NCI-H446 treated with DMSO at 0.1 percent for 48 hours (cell line): Measurements from ENCODE around the gene SIAH2.

ENCODE experiments used
- DNase-seq: peaks from one replicate; lab custom pipeline; 2025; lab: John Stamatoyannopoulos, UW

The SIAH2 gene

DNA sequence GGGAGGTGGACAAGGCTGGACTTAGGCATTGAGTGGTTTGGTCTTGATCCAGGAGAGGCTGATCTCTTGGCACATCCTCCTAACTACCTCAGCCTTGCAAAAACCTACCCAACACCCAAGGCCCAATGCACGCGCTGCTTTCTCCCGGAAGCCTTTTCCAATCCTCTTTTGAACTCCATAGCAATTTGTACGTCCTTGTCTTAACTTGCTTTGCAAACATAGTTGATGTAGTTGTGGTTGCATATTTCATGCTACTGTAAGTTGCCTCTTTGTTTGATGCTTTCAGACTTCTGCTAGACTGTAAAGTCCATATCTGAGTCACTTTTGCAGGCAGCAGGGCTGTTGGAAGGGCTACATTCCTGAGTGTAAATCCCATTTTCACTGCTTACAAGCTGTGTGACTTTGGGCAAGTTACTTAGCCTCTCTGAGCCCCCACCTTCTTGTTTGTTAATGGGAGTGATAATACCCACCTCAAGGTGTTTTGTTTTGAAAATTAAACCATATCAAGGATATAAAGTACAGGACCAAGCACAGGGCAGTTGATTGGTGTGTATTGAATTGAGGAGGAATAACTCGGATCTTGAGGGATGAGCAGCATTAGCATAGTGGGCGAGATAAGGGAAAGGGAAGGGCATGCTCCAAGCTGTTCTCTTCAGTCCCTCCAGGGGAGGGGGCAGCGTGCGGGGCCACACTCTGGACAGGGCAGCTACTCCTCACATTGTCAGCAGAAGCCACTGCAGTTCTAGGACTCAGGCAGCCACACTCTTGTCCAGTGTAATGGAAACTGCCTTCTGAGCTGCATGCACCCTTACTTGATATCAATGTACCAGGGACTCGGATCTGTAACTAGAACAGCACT lies 28.8 kb downstream of the SIAH2 start:
- DNase-seq, result no peak

DNA sequence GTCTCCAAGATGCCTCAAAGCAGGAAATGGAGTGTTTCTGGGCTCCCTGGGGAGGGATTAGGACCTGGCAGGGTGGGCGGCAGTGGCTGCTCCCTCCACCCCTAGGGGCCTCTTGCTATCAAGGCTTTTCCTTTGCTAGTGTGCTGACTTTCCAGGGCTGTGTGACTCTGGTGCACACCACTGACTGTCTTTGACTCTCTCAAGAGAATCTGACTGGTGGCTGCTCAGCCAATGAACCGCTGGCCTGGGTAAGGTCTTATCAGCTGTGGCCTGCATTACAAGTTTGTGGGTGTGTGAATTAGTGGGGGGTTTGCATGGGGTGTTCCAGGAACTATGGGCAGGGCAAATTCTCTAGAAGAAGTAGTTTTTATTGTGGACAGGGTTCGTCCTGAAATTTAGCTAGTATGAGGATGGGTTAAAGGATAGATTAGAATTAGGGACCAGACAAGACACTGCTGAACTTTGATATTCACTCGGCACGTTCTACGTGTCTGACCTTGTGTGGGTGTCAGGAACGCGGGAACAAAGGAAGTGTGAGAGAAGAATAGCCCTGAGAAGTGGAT lies 29.5 kb downstream of the SIAH2 start:
- DNase-seq, result no peak

GRCh38 chr3:150729682-150730360 lies 33.1 kb downstream of the SIAH2 start:
- no peak for DNase-seq

- no peak for DNase-seq
Measured at GRCh38 chr3:150727653-150728502, 35.1 kb downstream of the SIAH2 start.

DNA sequence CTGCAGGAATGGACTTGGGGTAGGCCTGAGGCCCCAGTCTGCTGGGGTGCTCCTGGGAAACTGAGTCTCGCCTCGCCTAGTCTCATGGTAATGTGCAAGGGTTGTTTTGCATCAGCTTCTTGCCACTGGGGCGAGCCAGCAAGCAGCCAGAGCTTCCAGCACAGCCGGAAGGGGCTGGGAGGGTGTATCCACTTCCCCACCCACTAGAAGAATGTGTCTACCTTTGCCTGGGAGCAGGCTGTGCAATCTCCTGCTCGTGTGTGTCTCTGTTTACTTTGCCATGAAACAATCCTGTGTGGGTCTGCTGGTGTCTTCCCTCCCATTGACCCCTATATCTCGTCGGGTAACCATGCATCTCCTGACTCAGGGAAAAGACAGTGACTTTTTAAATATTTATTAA lies 37.4 kb downstream of the SIAH2 start:
- DNase-seq, result no peak

GRCh38 chr3:150723946-150724345 lies 39.0 kb downstream of the SIAH2 start:
- no peak for DNase-seq

- no peak for DNase-seq
Measured at GRCh38 chr3:150722267-150722666, 40.7 kb downstream of the SIAH2 start.

DNA sequence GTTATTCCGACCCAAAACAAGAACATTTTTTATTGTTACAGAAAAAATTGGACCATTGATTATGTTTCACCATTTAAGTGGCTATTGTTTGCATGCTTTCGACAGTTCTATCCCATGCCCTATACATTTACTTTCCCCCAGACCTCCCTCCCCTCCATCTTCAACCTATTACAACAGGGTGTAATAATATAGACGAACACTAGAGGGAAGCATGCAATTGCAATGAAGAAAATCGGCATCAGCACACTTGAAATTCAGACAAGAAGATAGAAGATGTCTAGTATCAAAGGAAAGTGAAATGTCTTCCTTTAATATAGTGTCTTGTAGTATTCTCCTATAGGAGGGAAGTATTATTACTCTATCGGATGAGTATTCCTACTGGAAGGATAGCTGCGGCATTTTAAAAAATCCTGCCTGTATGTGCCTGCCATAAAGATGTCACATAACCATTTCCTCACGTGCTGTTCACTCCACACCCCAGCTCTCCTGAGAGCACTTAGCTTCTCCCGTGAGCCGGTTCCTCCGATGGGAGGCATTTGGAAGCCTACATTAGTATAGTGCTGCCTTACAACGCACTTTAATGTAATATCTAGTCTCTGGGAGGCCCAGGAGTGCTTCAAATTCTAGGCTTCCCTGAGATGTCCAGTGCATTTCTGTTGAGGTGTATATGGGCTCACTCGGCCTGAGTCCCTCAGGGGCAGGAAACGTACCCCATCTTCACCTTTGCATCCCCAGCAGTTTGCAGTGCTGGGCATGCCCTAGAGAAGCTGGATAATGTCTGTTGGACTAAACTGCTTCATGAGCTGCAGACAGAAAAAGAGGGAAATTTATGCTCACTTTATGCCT lies 41.5 kb downstream of the SIAH2 start:
- peak; percentile 64 for DNase-seq

GRCh38 chr3:150720444-150720843 lies 42.5 kb downstream of the SIAH2 start:
- no peak for DNase-seq

DNA sequence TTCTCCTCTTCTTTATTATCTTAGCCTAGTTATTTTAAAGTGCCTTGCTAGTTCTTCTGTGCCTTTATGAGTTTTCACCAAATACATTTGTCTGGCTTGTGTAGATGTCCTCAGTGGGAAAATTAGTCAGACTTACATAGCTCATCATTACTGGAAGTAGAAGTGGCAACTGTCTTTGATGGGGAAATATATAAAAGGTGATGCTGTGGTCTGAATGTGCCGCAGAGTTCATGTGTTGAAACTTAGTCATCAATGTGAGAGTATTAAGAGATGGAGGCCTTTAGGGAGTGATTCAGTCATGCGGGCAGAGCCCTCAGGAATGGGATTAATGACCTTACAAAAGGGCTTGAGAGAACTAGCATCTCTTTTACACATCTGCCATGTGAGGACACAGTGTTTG lies 52.9 kb downstream of the SIAH2 start:
- no peak for DNase-seq

- peak; percentile 80 for DNase-seq
Measured at GRCh38 chr3:150703756-150704344, 59.1 kb downstream of the SIAH2 start, which contains the start of gene ERICH6. Gene ERICH6 (minus strand): TSS chr3:150703920. CDS start chr3:150703898, 22 bp downstream.

- DNase-seq, result no peak
Measured at GRCh38 chr3:150703299-150703755, 59.6 kb downstream of the SIAH2 start.

- DNase-seq, result no peak
Measured at GRCh38 chr3:150699068-150699639, 63.8 kb downstream of the SIAH2 start.

DNA sequence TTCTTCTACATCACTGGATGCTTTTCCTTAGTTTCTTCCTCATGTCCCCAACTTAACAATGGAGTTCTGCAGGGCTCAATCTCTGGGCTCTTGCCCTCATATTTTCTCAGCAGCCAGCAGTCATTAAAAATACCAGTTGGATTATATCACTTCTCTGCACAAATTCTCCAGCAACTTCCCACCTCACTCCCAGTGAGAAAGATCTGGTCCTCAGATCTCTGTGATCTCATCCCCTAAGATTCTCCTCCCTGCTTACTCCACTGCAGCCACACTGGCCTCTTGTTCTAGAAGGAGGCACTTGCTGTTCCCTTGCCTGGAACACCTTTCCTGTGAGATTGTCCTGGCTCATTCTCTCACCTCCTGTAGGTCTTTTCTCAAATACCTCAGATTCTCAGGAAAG lies 65.3 kb downstream of the SIAH2 start:
- DNase-seq, result no peak

DNA sequence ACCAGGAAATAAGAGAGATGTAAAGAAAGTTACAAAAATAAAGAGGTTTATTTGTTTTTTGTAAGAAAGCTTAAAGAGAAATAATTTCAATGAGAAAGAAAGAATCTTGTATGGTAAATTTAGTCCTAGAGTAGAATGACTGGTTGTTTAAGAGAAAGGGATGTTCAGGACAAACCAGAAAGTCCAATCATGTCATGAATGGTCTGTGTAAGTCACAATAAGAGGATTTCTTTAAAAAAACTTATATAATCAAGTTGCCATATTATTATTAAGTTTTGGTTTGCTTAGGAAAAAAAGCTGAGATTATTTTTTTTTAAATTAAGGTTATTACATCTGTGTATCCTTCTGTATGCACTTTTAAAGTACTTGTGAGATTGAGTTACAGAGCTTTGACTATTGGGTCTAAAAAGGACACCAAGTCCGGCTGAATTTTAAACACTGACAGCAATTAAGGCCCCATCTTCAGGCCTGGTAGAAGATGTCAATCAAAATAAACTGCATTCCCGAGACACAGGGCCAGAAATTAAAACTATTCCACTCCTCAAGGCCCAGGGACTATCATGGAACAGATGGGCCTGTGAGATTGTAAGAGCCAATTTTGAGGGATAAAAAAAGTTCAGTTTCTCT lies 71.4 kb downstream of the SIAH2 start:
- no peak for DNase-seq
